K562 (cell line): ENCODE measurements around the gene TNKS2. TPM values are rescaled to one million over a fixed set of nuclear protein-coding genes. Genes with fewer than 3 reads are reported as not detected.

Source experiments
- CHD2 ChIP-seq: IDR thresholded peaks from 2 replicates; pipeline ENCODE4 v1.6.1; 2011; ENCODE audit warnings: low read depth, low read length
- HSF4 ChIP-seq: fragments of 250-450 bp; sonication (Bioruptor Pico); IDR thresholded peaks from 2 replicates; pipeline ENCODE4 v2.1.2; 2022; ENCODE audit warnings: mild to moderate bottlenecking, moderate library complexity, borderline replicate concordance
- KHSRP ChIP-seq: fragments of 450-650 bp; IDR thresholded peaks from 2 replicates; pipeline ENCODE4 v1.6.1; 2017
- MGA ChIP-seq: fragments of 450-650 bp; IDR thresholded peaks from 2 replicates; pipeline ENCODE4 v1.6.1; 2016; ENCODE audit warnings: mild to moderate bottlenecking, moderate library complexity
- MLX ChIP-seq, 2 experiments: fragments of 450-650 bp in 1 of 2; sonication (generic) in 1 of 2; formaldehyde crosslinking; conservative IDR thresholded peaks; 2 replicates each; pipeline versions ENCODE4 v1.4.0 to v1.8.1; 2020 to 2022; ENCODE audit warnings: mild to moderate bottlenecking in 1 of 2, missing genetic modification reagents in 1 of 2
- SMAD1 ChIP-seq: fragments of 150-350 bp; IDR thresholded peaks from 2 replicates; pipeline ENCODE4 v1.6.1; 2014; ENCODE audit warnings: low read length, low read depth; ENCODE audit not compliant: partially characterized antibody
- SMC3 ChIP-seq: conservative IDR thresholded peaks from 2 replicates; pipeline ENCODE4 v1.6.1; 2011; ENCODE audit warnings: low read depth, low read length, improper control_type of control experiment; ENCODE audit not compliant: insufficient read depth
- TCF7 ChIP-seq: sonication (generic); IDR thresholded peaks from 2 replicates; pipeline ENCODE4 v1.6.1; 2016; ENCODE audit warnings: antibody characterized with exemption, borderline replicate concordance
- TRIM25 ChIP-seq: fragments of 450-650 bp; IDR thresholded peaks from 2 replicates; pipeline ENCODE4 v1.7.0; 2016; ENCODE audit warnings: borderline replicate concordance
- USF1 ChIP-seq: sonication (generic); formaldehyde crosslinking; IDR thresholded peaks from 2 replicates; pipeline ENCODE4 v1.9.0; 2022; ENCODE audit warnings: mild to moderate bottlenecking, missing genetic modification reagents
- ZEB2 ChIP-seq: fragments of 450-650 bp; IDR thresholded peaks from 2 replicates; pipeline ENCODE4 v1.6.1; 2016
- ZNF699 ChIP-seq: fragments of 250-450 bp; sonication (Bioruptor Pico); IDR thresholded peaks from 2 replicates; pipeline ENCODE4 v1.8.0; 2021; ENCODE audit warnings: mild to moderate bottlenecking, moderate library complexity; ENCODE audit not compliant: insufficient replicate concordance
- ZNF780A ChIP-seq: fragments of 250-450 bp; sonication (Bioruptor Pico); IDR thresholded peaks from 2 replicates; pipeline ENCODE4 v1.5.0; 2021; ENCODE audit warnings: mild to moderate bottlenecking
- polyA plus RNA-seq, 8 experiments: library from polyadenylated mRNA; depleted of rRNA in 4 of 8; stranded (reverse) in 5 of 8; unstranded in 3 of 8; fragments of >200 nt; fragmentation: Nextera tagmentation in 2 of 8; fragmentation: Illumina TruSeq in 1 of 8; extraction: Ambion mirVana in 2 of 8; extraction: Trizol in 1 of 8; gene quantifications; 2 replicates each; pipeline versions ENCODE4 v1.2.1 to v1.2.3, GENCODE V29; 2011 to 2014; ENCODE audit warnings: inconsistent platforms in 1 of 8, missing spikeins in 1 of 8
- total RNA-seq, 7 experiments: library from RNA; depleted of rRNA in 6 of 7; stranded (reverse); fragments of >200 nt in 6 of 7; fragmentation: Illumina TruSeq in 2 of 7; extraction: Trizol in 2 of 7; gene quantifications; 2 replicates each; pipeline versions ENCODE4 v1.2.1 to v1.2.3, GENCODE V29; 2011 to 2021; ENCODE audit warnings: low replicate concordance in 1 of 7

The TNKS2 gene
- total and polyA plus RNA-seq, 9 of the 15 experiments (the other 6 are each of a cell fraction or from before 2014, with no cell fraction given): 3.5 to 19.8 (median 8.6) TPM

- TF ChIP-seq MGA (peak; percentile 69), ZNF780A (CRISPR knock-in tag) (no peak), TRIM25 (no peak), MLX (CRISPR knock-in tag; conservative IDR thresholded peaks at IDR 0.05) (no peak), TCF7 (no peak), ZEB2 (no peak), SMAD1 (no peak), SMC3 (no peak), HSF4 (CRISPR knock-in tag) (no peak), USF1 (CRISPR knock-in tag) (peak; percentile 90), KHSRP (no peak), ZNF699 (CRISPR knock-in tag) (no peak), CHD2 (no peak)
These were observed at the start of gene TNKS2 (continued) for GRCh38 chr10:91797874-91798648.
